GM23338 (cell line): ENCODE measurements around the gene NFIA. TPM values are rescaled to one million over a fixed set of nuclear protein-coding genes. Genes with fewer than 3 reads are reported as not detected.

ENCODE experiments used
- ATAC-seq: fragments of 200-7000 bp; cut with Tn5 transposase; 3 replicates; pipeline ENCODE4 v1.9.1; 2020
- DNase-seq: peaks from one replicate; pipeline ENCODE4 v3.0.0-alpha.2; 2015; ENCODE audit warnings: low spot score
- H2AFZ ChIP-seq: fragments of 200-600 bp; sonication (generic); 2 replicates; pipeline ENCODE4 v1.8.0; 2016; ENCODE audit warnings: antibody characterized with exemption, mild to moderate bottlenecking, moderate library complexity
- H3F3A ChIP-seq: fragments of 200-600 bp; sonication (generic); replicated peaks from 2 replicates; pipeline ENCODE4 v1.8.0; 2017; ENCODE audit warnings: antibody characterized with exemption, mixed run types, low read depth
- H3K27ac ChIP-seq: fragments of 200-600 bp; sonication (generic); 2 replicates; pipeline ENCODE4 v1.6.1; 2016; ENCODE audit warnings: low read depth
- H3K27me3 ChIP-seq: fragments of 200-600 bp; sonication (generic); 2 replicates; pipeline ENCODE4 v1.8.0; 2016; ENCODE audit warnings: mild to moderate bottlenecking, mixed run types, moderate library complexity; ENCODE audit not compliant: insufficient read depth
- H3K36me3 ChIP-seq: fragments of 200-600 bp; sonication (generic); 2 replicates; pipeline ENCODE4 v1.8.0; 2016; ENCODE audit warnings: mild to moderate bottlenecking; ENCODE audit not compliant: insufficient read depth
- H3K4me1 ChIP-seq: fragments of 200-600 bp; sonication (generic); 2 replicates; pipeline ENCODE4 v1.8.0; 2016; ENCODE audit warnings: mild to moderate bottlenecking, moderate library complexity; ENCODE audit not compliant: insufficient read depth
- H3K4me2 ChIP-seq: fragments of 200-600 bp; sonication (generic); 2 replicates; pipeline ENCODE4 v1.7.1; 2017; ENCODE audit warnings: mixed run types
- H3K4me3 ChIP-seq: fragments of 200-600 bp; sonication (generic); 2 replicates; pipeline ENCODE4 v1.6.1; 2016; ENCODE audit warnings: mixed run types
- H3K79me2 ChIP-seq: fragments of 200-600 bp; sonication (generic); replicated peaks from 2 replicates; pipeline ENCODE4 v1.8.0; 2017; ENCODE audit warnings: mild to moderate bottlenecking; ENCODE audit not compliant: insufficient read depth
- H3K9me2 ChIP-seq: fragments of 200-600 bp; sonication (generic); 2 replicates; pipeline ENCODE4 v1.8.0; 2017; ENCODE audit not compliant: insufficient read depth
- H4K20me1 ChIP-seq: fragments of 200-600 bp; sonication (generic); replicated peaks from 2 replicates; pipeline ENCODE4 v1.8.0; 2017; ENCODE audit warnings: mild to moderate bottlenecking; ENCODE audit not compliant: insufficient read depth
- H3K27ac Mint-ChIP-seq: 2 replicates; pipeline ENCODE4 v1.8.0; 2020; ENCODE audit warnings: inconsistent platforms, mild to moderate bottlenecking, moderate library complexity, mixed read lengths
- H3K27me3 Mint-ChIP-seq: 3 replicates; pipeline ENCODE4 v1.8.0; 2022; ENCODE audit warnings: low read depth, mild to moderate bottlenecking, moderate library complexity, mixed read lengths, inconsistent platforms; ENCODE audit not compliant: insufficient read depth, poor library complexity
- H3K36me3 Mint-ChIP-seq: 3 replicates; pipeline ENCODE4 v1.8.0; 2021; ENCODE audit warnings: low read depth, mild to moderate bottlenecking, inconsistent platforms, moderate library complexity, mixed read lengths
- H3K4me1 Mint-ChIP-seq: 3 replicates; pipeline ENCODE4 v1.8.0; 2020; ENCODE audit warnings: mild to moderate bottlenecking, inconsistent platforms, mixed read lengths
- H3K4me3 Mint-ChIP-seq: 3 replicates; pipeline ENCODE4 v1.8.0; 2021; ENCODE audit warnings: moderate library complexity, mild to moderate bottlenecking, inconsistent platforms, mixed read lengths
- H3K9me3 Mint-ChIP-seq: 3 replicates; pipeline ENCODE4 v1.8.0; 2020; ENCODE audit warnings: moderate library complexity, mild to moderate bottlenecking, inconsistent platforms, mixed read lengths
- CREB1 ChIP-seq: fragments of 250-450 bp; sonication (Bioruptor Pico); IDR thresholded peaks from 2 replicates; pipeline ENCODE4 v1.5.0; 2020; ENCODE audit warnings: low read depth, mild to moderate bottlenecking, moderate library complexity
- EZH2 ChIP-seq: fragments of 200-600 bp; sonication (generic); IDR thresholded peaks from one replicate; pipeline ENCODE4 v1.8.0; 2017; ENCODE audit warnings: antibody characterized with exemption, mild to moderate bottlenecking, low read depth; ENCODE audit not compliant: unreplicated experiment
- NANOG ChIP-seq: IDR thresholded peaks from 2 replicates; pipeline ENCODE4 v1.6.1; 2016; ENCODE audit warnings: antibody characterized with exemption, borderline replicate concordance
- POLR2AphosphoS5 ChIP-seq: IDR thresholded peaks from 2 replicates; pipeline ENCODE4 v1.6.1; 2016; ENCODE audit warnings: antibody characterized with exemption, low read depth
- ZNF114 ChIP-seq: fragments of 250-450 bp; sonication (Bioruptor Pico); IDR thresholded peaks from 2 replicates; pipeline ENCODE4 v1.5.0; 2020; ENCODE audit warnings: mild to moderate bottlenecking, moderate library complexity
- ZNF331 ChIP-seq: fragments of 250-450 bp; sonication (Bioruptor Pico); IDR thresholded peaks from 2 replicates; pipeline ENCODE4 v1.5.0; 2020; ENCODE audit warnings: low read depth, mild to moderate bottlenecking, moderate library complexity
- polyA plus RNA-seq: library from polyadenylated mRNA; unstranded; fragments of >200 nt; fragmentation: Nextera tagmentation; extraction: Ambion mirVana; gene quantifications from 2 replicates; pipeline ENCODE4 v1.2.1, GENCODE V29; 2016
- total RNA-seq: library from RNA; depleted of rRNA; stranded (reverse); fragments of >200 nt; shearing (Covaris generic); gene quantifications from 2 replicates; pipeline ENCODE4 v1.2.3, GENCODE V29; 2014
- TF ChIP-seq, protein P1 (sequence below): IDR thresholded peaks from one replicate; pipeline ENCODE4 v1.6.1; 2018; ENCODE audit warnings: antibody characterized with exemption; ENCODE audit not compliant: unreplicated experiment
- TF ChIP-seq, protein P2 (sequence below), 2 experiments: fragments of 200-600 bp in 1 of 2; sonication (generic) in 1 of 2; conservative IDR thresholded peaks; 2 replicates each; pipeline versions ENCODE4 v1.5.1 to v1.6.1; 2016 to 2017; ENCODE audit warnings: antibody characterized with exemption in 2 of 2, low read depth in 2 of 2, mild to moderate bottlenecking in 2 of 2, moderate library complexity in 1 of 2
- TF ChIP-seq, protein P3 (sequence below): fragments of 250-450 bp; sonication (Bioruptor Pico); IDR thresholded peaks from 2 replicates; pipeline ENCODE4 v1.5.0; 2020; ENCODE audit warnings: mild to moderate bottlenecking, moderate library complexity

Gene NFIA
- total and polyA plus RNA-seq, 2 experiments from 2014 or later, result 0.97 to 2.3 TPM

DNA sequence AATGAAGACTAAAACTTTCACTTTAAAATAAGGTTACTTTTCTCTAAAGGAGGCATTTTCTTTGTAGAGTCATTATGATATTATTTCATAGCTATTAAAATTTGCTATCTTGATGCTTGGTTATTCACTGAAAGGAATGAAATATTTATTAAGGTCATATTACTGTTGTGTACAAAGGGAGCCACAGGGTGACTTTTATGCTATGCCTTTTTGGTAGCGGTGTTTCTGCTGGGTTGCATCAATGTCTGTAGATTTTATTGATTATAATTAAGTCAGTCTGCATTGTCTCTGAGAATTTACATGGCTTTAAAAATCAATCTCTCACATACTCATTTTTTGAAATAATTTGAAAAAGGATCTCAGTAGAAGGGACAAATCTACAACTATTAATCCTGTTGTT lies 84.9 kb downstream of the NFIA start:
- H3K36me3 Mint-ChIP-seq, result no peaks in the 10 kb centered on the region

More for the DNA sequence above, 84.9 kb downstream of the NFIA start:
- H3K36me3 ChIP-seq, result no peaks in the 10 kb centered on the region
- no peak overlapping the region for H3K4me3 ChIP-seq
- DNase-seq (no peak), ATAC-seq (no peak)
- H3K4me3 Mint-ChIP-seq, result no peak overlapping the region
- no peaks in the 10 kb centered on the region for H3K9me2 ChIP-seq
- H3K27ac Mint-ChIP-seq, result no peak overlapping the region
- no peaks in the 10 kb centered on the region for H3K79me2 ChIP-seq
- H3K27me3 ChIP-seq, result no peaks in the 10 kb centered on the region
- H2AFZ ChIP-seq, result no peak overlapping the region
- no peak overlapping the region for H3K4me2 ChIP-seq
- peaks cover 2% of the 10 kb centered on the region; the same call in 1 of the 2 replicates for H3K4me1 ChIP-seq
- H3K4me1 Mint-ChIP-seq, result peaks cover 10% of the 10 kb centered on the region
- TF ChIP-seq ZNF331 (CRISPR knock-in tag) (no peak), CREB1 (no peak), ZNF114 (CRISPR knock-in tag) (no peak), NANOG (no peak), POLR2AphosphoS5 (no peak), EZH2 (no peak)
- TF ChIP-seq, protein P1, sequence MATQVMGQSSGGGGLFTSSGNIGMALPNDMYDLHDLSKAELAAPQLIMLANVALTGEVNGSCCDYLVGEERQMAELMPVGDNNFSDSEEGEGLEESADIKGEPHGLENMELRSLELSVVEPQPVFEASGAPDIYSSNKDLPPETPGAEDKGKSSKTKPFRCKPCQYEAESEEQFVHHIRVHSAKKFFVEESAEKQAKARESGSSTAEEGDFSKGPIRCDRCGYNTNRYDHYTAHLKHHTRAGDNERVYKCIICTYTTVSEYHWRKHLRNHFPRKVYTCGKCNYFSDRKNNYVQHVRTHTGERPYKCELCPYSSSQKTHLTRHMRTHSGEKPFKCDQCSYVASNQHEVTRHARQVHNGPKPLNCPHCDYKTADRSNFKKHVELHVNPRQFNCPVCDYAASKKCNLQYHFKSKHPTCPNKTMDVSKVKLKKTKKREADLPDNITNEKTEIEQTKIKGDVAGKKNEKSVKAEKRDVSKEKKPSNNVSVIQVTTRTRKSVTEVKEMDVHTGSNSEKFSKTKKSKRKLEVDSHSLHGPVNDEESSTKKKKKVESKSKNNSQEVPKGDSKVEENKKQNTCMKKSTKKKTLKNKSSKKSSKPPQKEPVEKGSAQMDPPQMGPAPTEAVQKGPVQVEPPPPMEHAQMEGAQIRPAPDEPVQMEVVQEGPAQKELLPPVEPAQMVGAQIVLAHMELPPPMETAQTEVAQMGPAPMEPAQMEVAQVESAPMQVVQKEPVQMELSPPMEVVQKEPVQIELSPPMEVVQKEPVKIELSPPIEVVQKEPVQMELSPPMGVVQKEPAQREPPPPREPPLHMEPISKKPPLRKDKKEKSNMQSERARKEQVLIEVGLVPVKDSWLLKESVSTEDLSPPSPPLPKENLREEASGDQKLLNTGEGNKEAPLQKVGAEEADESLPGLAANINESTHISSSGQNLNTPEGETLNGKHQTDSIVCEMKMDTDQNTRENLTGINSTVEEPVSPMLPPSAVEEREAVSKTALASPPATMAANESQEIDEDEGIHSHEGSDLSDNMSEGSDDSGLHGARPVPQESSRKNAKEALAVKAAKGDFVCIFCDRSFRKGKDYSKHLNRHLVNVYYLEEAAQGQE, result no peak
- TF ChIP-seq, protein P2, sequence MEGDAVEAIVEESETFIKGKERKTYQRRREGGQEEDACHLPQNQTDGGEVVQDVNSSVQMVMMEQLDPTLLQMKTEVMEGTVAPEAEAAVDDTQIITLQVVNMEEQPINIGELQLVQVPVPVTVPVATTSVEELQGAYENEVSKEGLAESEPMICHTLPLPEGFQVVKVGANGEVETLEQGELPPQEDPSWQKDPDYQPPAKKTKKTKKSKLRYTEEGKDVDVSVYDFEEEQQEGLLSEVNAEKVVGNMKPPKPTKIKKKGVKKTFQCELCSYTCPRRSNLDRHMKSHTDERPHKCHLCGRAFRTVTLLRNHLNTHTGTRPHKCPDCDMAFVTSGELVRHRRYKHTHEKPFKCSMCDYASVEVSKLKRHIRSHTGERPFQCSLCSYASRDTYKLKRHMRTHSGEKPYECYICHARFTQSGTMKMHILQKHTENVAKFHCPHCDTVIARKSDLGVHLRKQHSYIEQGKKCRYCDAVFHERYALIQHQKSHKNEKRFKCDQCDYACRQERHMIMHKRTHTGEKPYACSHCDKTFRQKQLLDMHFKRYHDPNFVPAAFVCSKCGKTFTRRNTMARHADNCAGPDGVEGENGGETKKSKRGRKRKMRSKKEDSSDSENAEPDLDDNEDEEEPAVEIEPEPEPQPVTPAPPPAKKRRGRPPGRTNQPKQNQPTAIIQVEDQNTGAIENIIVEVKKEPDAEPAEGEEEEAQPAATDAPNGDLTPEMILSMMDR (conservative IDR thresholded peaks at IDR 0.05; ENCODE audit: low read depth in 2 of 2), result no peak
- TF ChIP-seq, protein P3, sequence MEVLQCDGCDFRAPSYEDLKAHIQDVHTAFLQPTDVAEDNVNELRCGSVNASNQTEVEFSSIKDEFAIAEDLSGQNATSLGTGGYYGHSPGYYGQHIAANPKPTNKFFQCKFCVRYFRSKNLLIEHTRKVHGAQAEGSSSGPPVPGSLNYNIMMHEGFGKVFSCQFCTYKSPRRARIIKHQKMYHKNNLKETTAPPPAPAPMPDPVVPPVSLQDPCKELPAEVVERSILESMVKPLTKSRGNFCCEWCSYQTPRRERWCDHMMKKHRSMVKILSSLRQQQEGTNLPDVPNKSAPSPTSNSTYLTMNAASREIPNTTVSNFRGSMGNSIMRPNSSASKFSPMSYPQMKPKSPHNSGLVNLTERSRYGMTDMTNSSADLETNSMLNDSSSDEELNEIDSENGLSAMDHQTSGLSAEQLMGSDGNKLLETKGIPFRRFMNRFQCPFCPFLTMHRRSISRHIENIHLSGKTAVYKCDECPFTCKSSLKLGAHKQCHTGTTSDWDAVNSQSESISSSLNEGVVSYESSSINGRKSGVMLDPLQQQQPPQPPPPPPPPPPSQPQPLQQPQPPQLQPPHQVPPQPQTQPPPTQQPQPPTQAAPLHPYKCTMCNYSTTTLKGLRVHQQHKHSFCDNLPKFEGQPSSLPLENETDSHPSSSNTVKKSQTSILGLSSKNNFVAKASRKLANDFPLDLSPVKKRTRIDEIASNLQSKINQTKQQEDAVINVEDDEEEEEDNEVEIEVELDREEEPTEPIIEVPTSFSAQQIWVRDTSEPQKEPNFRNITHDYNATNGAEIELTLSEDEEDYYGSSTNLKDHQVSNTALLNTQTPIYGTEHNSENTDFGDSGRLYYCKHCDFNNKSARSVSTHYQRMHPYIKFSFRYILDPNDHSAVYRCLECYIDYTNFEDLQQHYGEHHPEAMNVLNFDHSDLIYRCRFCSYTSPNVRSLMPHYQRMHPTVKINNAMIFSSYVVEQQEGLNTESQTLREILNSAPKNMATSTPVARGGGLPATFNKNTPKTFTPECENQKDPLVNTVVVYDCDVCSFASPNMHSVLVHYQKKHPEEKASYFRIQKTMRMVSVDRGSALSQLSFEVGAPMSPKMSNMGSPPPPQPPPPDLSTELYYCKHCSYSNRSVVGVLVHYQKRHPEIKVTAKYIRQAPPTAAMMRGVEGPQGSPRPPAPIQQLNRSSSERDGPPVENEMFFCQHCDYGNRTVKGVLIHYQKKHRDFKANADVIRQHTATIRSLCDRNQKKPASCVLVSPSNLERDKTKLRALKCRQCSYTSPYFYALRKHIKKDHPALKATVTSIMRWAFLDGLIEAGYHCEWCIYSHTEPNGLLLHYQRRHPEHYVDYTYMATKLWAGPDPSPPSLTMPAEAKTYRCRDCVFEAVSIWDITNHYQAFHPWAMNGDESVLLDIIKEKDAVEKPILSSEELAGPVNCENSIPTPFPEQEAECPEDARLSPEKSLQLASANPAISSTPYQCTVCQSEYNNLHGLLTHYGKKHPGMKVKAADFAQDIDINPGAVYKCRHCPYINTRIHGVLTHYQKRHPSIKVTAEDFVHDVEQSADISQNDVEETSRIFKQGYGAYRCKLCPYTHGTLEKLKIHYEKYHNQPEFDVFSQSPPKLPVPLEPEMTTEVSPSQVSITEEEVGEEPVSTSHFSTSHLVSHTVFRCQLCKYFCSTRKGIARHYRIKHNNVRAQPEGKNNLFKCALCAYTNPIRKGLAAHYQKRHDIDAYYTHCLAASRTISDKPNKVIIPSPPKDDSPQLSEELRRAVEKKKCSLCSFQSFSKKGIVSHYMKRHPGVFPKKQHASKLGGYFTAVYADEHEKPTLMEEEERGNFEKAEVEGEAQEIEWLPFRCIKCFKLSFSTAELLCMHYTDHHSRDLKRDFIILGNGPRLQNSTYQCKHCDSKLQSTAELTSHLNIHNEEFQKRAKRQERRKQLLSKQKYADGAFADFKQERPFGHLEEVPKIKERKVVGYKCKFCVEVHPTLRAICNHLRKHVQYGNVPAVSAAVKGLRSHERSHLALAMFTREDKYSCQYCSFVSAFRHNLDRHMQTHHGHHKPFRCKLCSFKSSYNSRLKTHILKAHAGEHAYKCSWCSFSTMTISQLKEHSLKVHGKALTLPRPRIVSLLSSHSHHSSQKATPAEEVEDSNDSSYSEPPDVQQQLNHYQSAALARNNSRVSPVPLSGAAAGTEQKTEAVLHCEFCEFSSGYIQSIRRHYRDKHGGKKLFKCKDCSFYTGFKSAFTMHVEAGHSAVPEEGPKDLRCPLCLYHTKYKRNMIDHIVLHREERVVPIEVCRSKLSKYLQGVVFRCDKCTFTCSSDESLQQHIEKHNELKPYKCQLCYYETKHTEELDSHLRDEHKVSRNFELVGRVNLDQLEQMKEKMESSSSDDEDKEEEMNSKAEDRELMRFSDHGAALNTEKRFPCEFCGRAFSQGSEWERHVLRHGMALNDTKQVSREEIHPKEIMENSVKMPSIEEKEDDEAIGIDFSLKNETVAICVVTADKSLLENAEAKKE (CRISPR knock-in tag), result no peak
- H3F3A ChIP-seq, result no peaks in the 10 kb centered on the region
- H3K27me3 Mint-ChIP-seq, result no peaks in the 10 kb centered on the region
- H3K27ac ChIP-seq, result no peak overlapping the region
- no peaks in the 10 kb centered on the region for H4K20me1 ChIP-seq
- H3K9me3 Mint-ChIP-seq, result no peaks in the 10 kb centered on the region
